CD14-positive monocyte (primary cell): ENCODE data around the gene STK32B. TPM values are rescaled to one million over a fixed set of nuclear protein-coding genes. Genes with fewer than 3 reads are reported as not detected.

ENCODE experiments used
- DNase-seq, 3 donors: peaks; one replicate each; pipeline ENCODE4 v3.0.0-alpha.2; 2011 to 2022
- H2AFZ ChIP-seq: 2 replicates; pipeline ENCODE4 v1.6.0; 2012; ENCODE audit warnings: mild to moderate bottlenecking, low read depth, low read length, inconsistent platforms; ENCODE audit not compliant: insufficient read depth, poor library complexity, severe bottlenecking
- H3K27ac ChIP-seq, 2 donors: 1 replicate in 1 of 2; 2 replicates in 1 of 2; pipeline ENCODE4 v1.5.1; 2012 to 2013; ENCODE audit warnings: low read length in 2 of 2, control low read depth in 1 of 2, inconsistent platforms in 1 of 2, low read depth in 1 of 2, mild to moderate bottlenecking in 1 of 2
- H3K27me3 ChIP-seq, 2 donors: one replicate each; pipeline versions ENCODE4 v1.6.0 to v1.6.1; 2011 to 2013; ENCODE audit warnings: low read length in 2 of 2; ENCODE audit not compliant: control insufficient read depth in 2 of 2, insufficient read depth in 2 of 2
- H3K36me3 ChIP-seq, 2 donors: replicated peaks in 1 of 2; 1 replicate in 1 of 2; 2 replicates in 1 of 2; pipeline versions ENCODE4 v1.5.1 to v1.6.1; 2012 to 2013; ENCODE audit warnings: low read length in 2 of 2, control low read depth in 1 of 2, inconsistent platforms in 1 of 2, mild to moderate bottlenecking in 1 of 2; ENCODE audit not compliant: insufficient read depth in 2 of 2, control insufficient read depth in 1 of 2
- H3K4me1 ChIP-seq, 2 donors: 1 replicate in 1 of 2; 2 replicates in 1 of 2; pipeline versions ENCODE4 v1.5.1 to v1.6.1; 2012 to 2013; ENCODE audit warnings: low read length in 2 of 2, control low read depth in 1 of 2, inconsistent platforms in 1 of 2, mild to moderate bottlenecking in 1 of 2, moderate library complexity in 1 of 2; ENCODE audit not compliant: insufficient read depth in 2 of 2, control insufficient read depth in 1 of 2
- H3K4me2 ChIP-seq: replicated peaks from 2 replicates; pipeline ENCODE3; 2012; ENCODE audit warnings: low read length, moderate library complexity, mild to moderate bottlenecking; ENCODE audit not compliant: poor library complexity, severe bottlenecking; ENCODE audit errors: extremely low read depth
- H3K4me3 ChIP-seq, 3 experiments: fragments of 200-600 bp in 1 of 3; sonication (generic) in 1 of 3; replicated peaks in 1 of 3; 1 replicate in 2 of 3; 2 replicates in 1 of 3; pipeline ENCODE4 v1.5.1; 2011 to 2013; ENCODE audit warnings: low read length in 3 of 3, mild to moderate bottlenecking in 3 of 3, control low read depth in 2 of 3, low read depth in 2 of 3, inconsistent platforms in 1 of 3, moderate library complexity in 1 of 3
- H3K79me2 ChIP-seq: 2 replicates; pipeline ENCODE4 v1.6.0; 2012; ENCODE audit warnings: mild to moderate bottlenecking, control low read depth, inconsistent platforms, low read length, moderate library complexity; ENCODE audit not compliant: insufficient read depth
- H3K9ac ChIP-seq: 2 replicates; pipeline ENCODE4 v1.6.0; 2017; ENCODE audit warnings: low read length, mild to moderate bottlenecking; ENCODE audit not compliant: insufficient read depth, poor library complexity, severe bottlenecking
- H3K9me3 ChIP-seq, 2 donors: replicated peaks in 1 of 2; 1 replicate in 1 of 2; 2 replicates in 1 of 2; pipeline versions ENCODE4 v1.5.1 to v1.6.1; 2012 to 2013; ENCODE audit warnings: low read length in 2 of 2, control low read depth in 1 of 2; ENCODE audit not compliant: control insufficient read depth in 1 of 2, insufficient read depth in 1 of 2
- H4K20me1 ChIP-seq: 2 replicates; pipeline ENCODE4 v1.6.0; 2012; ENCODE audit warnings: mild to moderate bottlenecking, low read length, control low read depth, moderate library complexity; ENCODE audit not compliant: insufficient read depth
- H3K27ac Mint-ChIP-seq, 7 donors: one replicate each; pipeline ENCODE4 v1.8.0; 2020; ENCODE audit warnings: mild to moderate bottlenecking in 7 of 7, mixed read lengths in 7 of 7, moderate library complexity in 6 of 7, inconsistent platforms in 2 of 7
- H3K27me3 Mint-ChIP-seq, 3 donors: one replicate each; pipeline ENCODE4 v1.8.0; 2021 to 2022; ENCODE audit warnings: low read depth in 3 of 3, mild to moderate bottlenecking in 3 of 3, mixed read lengths in 3 of 3, moderate library complexity in 3 of 3, inconsistent platforms in 1 of 3
- H3K36me3 Mint-ChIP-seq, 2 donors: one replicate each; pipeline ENCODE4 v1.8.0; 2020; ENCODE audit warnings: mixed read lengths in 2 of 2, inconsistent platforms in 1 of 2, mild to moderate bottlenecking in 1 of 2
- H3K4me1 Mint-ChIP-seq: one replicate; pipeline ENCODE4 v1.8.0; 2020; ENCODE audit warnings: mild to moderate bottlenecking, mixed read lengths
- H3K4me3 Mint-ChIP-seq, 2 donors: one replicate each; pipeline ENCODE4 v1.8.0; 2020; ENCODE audit warnings: mild to moderate bottlenecking in 2 of 2, mixed read lengths in 2 of 2, moderate library complexity in 1 of 2
- H3K9me3 Mint-ChIP-seq, 7 donors: one replicate each; pipeline ENCODE4 v1.8.0; 2020 to 2022; ENCODE audit warnings: mixed read lengths in 7 of 7, mild to moderate bottlenecking in 6 of 7, moderate library complexity in 6 of 7, inconsistent platforms in 2 of 7
- WGBS: methylation state at CpG from one replicate; pipeline ENCODE4 v1.1.5; 2013; ENCODE audit warnings: missing lambda C conversion rate; ENCODE audit not compliant: insufficient coverage; 5-methylcytosine and 5-hydroxymethylcytosine counted together
- intact Hi-C, 2 donors: fragments of 100-400 bp; cut with micrococcal nuclease; formaldehyde crosslinking; loops; one replicate each; pipeline versions ENCODE4 v1.15.0 to v1.15.1; 2023
- polyA plus RNA-seq, 3 donors: library from polyadenylated mRNA; depleted of rRNA in 1 of 3; unstranded in 2 of 3; stranded (reverse) in 1 of 3; fragments of 300-500 nt in 2 of 3; fragments of >200 nt in 1 of 3; fragmentation: Illumina TruSeq in 2 of 3; gene quantifications; 1 replicate in 2 of 3; 2 replicates in 1 of 3; pipeline ENCODE4 v1.2.3, GENCODE V29; 2012 to 2021
- TF ChIP-seq, protein P1 (sequence below): fragments of 200-600 bp; IDR thresholded peaks from one replicate; pipeline ENCODE4 v1.8.0; 2022; ENCODE audit warnings: antibody characterized with exemption, mild to moderate bottlenecking

STK32B gene
- polyA plus RNA-seq, 3 donors, result 0.61 to 1.7 (median 0.75) TPM

DNA sequence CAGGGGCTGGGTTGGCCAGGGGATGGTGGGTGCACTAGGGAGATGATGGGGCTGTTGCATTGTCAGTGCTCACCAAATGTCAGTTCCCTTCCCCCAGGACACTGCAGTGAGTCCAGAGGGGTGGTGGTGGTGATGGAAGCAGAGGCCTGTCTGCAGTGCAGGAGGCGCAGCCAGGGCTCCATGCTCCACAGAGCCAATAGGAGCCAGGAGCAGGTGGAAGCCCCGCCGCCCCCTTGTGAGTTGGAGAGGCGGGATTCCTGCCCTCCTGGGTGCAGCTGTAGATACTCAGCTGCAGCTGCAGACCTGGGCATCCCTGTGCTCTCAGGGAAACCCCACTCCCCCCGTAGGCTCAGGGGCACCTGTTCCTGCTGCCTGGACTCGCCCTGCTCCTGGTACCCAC lies 372.4 kb downstream of the STK32B start:
- Mint-ChIP-seq H3K4me1 (no peaks in the 10 kb centered on the region), H3K9me3 (peaks cover 2 to 15% (median 8%) of the 10 kb centered on the region in 7 donors), H3K27me3 (no peaks in the 10 kb centered on the region), H3K4me3 (no peak overlapping the region), H3K27ac (no peak overlapping the region), H3K36me3 (peaks cover 3 to 4% of the 10 kb centered on the region in 2 donors)
- no peak overlapping the region for H2AFZ ChIP-seq
- H3K9ac ChIP-seq, result no peak overlapping the region
- H3K79me2 ChIP-seq, result no peaks in the 10 kb centered on the region
- DNase-seq, result no peak
- H3K4me3 ChIP-seq, result no peak overlapping the region
- no peaks in the 10 kb centered on the region for H3K4me1 ChIP-seq
- H3K27ac ChIP-seq, result no peak overlapping the region
- H3K27me3 ChIP-seq, result no peaks in the 10 kb centered on the region
- H3K36me3 ChIP-seq, result no peaks in the 10 kb centered on the region
- WGBS, result 97% methylated on average over 5 of the region's 6 CpGs
- H3K4me2 ChIP-seq, result no peak overlapping the region
- peaks cover 0 to 7% of the 10 kb centered on the region in 2 donors for H3K9me3 ChIP-seq
- intact Hi-C loops, result no loop called here
- TF ChIP-seq, protein P1, sequence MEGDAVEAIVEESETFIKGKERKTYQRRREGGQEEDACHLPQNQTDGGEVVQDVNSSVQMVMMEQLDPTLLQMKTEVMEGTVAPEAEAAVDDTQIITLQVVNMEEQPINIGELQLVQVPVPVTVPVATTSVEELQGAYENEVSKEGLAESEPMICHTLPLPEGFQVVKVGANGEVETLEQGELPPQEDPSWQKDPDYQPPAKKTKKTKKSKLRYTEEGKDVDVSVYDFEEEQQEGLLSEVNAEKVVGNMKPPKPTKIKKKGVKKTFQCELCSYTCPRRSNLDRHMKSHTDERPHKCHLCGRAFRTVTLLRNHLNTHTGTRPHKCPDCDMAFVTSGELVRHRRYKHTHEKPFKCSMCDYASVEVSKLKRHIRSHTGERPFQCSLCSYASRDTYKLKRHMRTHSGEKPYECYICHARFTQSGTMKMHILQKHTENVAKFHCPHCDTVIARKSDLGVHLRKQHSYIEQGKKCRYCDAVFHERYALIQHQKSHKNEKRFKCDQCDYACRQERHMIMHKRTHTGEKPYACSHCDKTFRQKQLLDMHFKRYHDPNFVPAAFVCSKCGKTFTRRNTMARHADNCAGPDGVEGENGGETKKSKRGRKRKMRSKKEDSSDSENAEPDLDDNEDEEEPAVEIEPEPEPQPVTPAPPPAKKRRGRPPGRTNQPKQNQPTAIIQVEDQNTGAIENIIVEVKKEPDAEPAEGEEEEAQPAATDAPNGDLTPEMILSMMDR, result no peak
- no peaks in the 10 kb centered on the region for H4K20me1 ChIP-seq

DNA sequence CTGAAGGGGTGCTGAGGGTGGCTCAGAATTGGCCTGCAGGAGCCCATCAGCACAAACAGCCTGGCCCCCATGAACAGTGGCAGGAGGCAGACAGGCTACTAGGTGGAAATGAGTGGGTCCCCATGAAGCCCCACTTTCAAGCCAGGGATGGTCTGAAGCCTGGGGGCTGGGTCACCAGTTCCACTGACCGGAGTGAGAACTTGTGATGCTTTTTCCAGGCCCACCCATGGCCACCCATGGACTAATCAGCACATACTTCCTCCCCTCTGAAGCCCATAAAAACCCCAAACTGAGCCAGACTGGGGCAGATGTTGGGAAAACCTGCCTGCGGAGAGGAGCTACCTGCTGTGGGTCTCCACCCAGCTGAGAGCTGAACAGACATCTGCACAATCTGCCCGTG lies 372.9 kb downstream of the STK32B start:
- H3K4me3 ChIP-seq, result no peak overlapping the region
- 96% methylated on average over 3 of the region's 3 CpGs for WGBS
- intact Hi-C loops, result no loop called here
- H3K4me2 ChIP-seq, result no peak overlapping the region
- H2AFZ ChIP-seq, result no peak overlapping the region
- no peaks in the 10 kb centered on the region for H3K4me1 Mint-ChIP-seq
- DNase-seq, result no peak
- H4K20me1 ChIP-seq, result no peaks in the 10 kb centered on the region
- no peaks in the 10 kb centered on the region for H3K79me2 ChIP-seq
- H3K27ac Mint-ChIP-seq, result no peak overlapping the region
- no peak overlapping the region for H3K27ac ChIP-seq
- no peak overlapping the region for H3K9ac ChIP-seq
- H3K9me3 ChIP-seq, result peaks cover 0 to 7% of the 10 kb centered on the region in 2 donors
- TF ChIP-seq, protein P1, result no peak
- no peaks in the 10 kb centered on the region for H3K27me3 ChIP-seq
- peaks cover 2 to 15% (median 8%) of the 10 kb centered on the region in 7 donors for H3K9me3 Mint-ChIP-seq
- H3K4me3 Mint-ChIP-seq, result no peak overlapping the region
- H3K4me1 ChIP-seq, result no peaks in the 10 kb centered on the region
- H3K36me3 ChIP-seq, result no peaks in the 10 kb centered on the region
- peaks cover 3 to 4% of the 10 kb centered on the region in 2 donors for H3K36me3 Mint-ChIP-seq
- no peaks in the 10 kb centered on the region for H3K27me3 Mint-ChIP-seq
